ENCODE data around the gene CCDC6. TPM values are rescaled to one million over a fixed set of nuclear protein-coding genes. Genes with fewer than 3 reads are reported as not detected.

The CCDC6 gene
- total RNA-seq, 1 donor from 2014 or later, result 57.6 TPM

DNA sequence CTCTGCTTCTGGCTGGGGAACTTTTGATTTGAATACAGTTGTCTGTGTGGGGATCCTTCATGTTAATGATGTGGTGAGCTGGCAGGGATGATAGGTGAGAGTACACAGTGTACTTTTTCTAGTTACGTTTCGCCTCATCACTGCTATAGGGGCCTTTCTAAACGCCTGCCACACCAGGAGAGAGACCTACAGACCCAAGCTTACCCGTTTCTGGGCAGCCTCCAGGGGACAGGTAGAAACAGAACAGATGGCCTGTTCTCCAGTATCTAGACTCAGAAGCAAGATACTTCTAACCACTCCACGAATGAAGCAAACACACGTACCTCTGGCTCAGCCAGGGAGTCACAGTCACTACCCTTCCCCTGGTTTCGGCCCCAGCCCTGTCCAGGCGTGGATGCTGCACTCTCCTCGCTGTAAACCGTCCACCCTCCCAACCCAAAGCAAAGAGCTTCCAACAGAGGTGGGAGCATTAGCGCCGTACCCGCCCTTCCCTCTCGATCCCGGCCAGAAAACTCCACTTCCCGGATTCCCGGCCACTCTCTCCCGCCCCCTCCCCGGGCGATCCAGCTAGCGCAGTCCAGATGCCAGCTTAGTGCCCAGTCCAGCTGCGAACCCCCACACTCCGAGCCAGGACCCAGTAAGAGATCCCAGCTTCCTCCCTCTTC, 1.2 kb downstream of the CCDC6 start:
- TF ChIP-seq, protein P1, sequence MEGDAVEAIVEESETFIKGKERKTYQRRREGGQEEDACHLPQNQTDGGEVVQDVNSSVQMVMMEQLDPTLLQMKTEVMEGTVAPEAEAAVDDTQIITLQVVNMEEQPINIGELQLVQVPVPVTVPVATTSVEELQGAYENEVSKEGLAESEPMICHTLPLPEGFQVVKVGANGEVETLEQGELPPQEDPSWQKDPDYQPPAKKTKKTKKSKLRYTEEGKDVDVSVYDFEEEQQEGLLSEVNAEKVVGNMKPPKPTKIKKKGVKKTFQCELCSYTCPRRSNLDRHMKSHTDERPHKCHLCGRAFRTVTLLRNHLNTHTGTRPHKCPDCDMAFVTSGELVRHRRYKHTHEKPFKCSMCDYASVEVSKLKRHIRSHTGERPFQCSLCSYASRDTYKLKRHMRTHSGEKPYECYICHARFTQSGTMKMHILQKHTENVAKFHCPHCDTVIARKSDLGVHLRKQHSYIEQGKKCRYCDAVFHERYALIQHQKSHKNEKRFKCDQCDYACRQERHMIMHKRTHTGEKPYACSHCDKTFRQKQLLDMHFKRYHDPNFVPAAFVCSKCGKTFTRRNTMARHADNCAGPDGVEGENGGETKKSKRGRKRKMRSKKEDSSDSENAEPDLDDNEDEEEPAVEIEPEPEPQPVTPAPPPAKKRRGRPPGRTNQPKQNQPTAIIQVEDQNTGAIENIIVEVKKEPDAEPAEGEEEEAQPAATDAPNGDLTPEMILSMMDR (IDR thresholded peaks at IDR 0.05; ENCODE audit: unreplicated experiment), result no peak
- peak; percentile 26 for DNase-seq (ENCODE audit: low spot score, unreplicated experiment)
- Mint-ChIP-seq H3K27ac (peak overlapping the region; percentile 96), H3K27me3 (no peaks in the 10 kb centered on the region), H3K9me3 (ENCODE audit: low read depth) (no peaks in the 10 kb centered on the region), H3K4me1 (ENCODE audit: low read depth) (peaks cover 51% of the 10 kb centered on the region), H3K4me3 (ENCODE audit: low read depth) (peak overlapping the region; percentile 94), H3K36me3 (ENCODE audit: insufficient read depth) (peaks cover 4% of the 10 kb centered on the region)

DNA sequence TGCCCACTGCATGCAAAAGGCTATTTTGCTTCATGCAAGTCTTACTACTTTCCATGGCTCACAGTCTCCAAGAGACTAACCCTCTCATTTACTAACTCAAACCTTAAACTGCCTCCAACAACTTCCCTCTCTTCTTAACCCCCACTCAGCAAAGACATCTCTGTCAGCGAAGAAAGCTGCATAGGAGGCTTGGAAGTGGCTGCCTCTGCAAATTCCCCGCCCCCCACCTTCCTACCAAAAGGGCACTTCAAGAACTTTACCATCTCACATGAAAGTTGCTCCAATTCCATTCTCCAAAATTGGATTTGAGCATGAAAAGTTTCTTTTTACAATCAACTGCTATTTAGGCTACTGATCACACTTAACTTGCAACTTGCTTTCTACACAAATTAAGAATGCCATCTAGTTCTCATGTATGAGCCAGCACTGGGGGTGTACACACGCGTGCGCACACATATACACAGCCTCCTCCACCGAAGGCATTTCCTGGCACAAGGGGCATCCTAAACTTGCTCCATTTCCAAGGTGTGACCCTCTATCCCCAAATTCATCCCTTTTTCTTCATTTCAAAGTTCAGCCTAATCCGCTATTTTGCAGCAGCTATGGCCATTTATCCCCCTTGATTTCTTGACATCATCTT, 1.8 kb downstream of the CCDC6 start:
- DNase-seq (ENCODE audit: low spot score, unreplicated experiment), result no peak
- Mint-ChIP-seq H3K36me3 (ENCODE audit: insufficient read depth) (peaks cover 4% of the 10 kb centered on the region), H3K27ac (peak overlapping the region; percentile 96), H3K4me1 (ENCODE audit: low read depth) (peaks cover 58% of the 10 kb centered on the region), H3K9me3 (ENCODE audit: low read depth) (no peaks in the 10 kb centered on the region), H3K4me3 (ENCODE audit: low read depth) (peak overlapping the region; percentile 94), H3K27me3 (no peaks in the 10 kb centered on the region)
- TF ChIP-seq, protein P1 (IDR thresholded peaks at IDR 0.05; ENCODE audit: unreplicated experiment), result no peak

DNA sequence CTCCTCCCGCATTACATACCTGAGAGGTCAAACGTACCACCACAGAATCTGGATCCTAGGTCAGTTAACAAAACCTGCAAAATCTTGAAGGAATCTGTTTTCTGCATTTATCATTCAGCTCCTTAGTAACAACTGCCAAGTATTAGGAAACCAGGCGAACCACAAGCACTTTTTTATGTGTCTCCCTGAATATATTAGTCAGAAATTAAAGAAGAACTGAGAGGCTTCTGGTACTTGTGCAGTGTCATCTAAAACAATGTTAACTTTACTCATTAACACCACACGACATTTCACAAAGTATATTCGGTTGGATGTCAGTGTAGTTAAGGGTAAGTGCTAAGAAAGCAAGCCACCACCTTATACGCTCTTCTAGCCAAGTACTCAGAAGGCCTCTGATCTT, 2.5 kb downstream of the CCDC6 start:
- TF ChIP-seq, protein P1 (IDR thresholded peaks at IDR 0.05; ENCODE audit: unreplicated experiment), result no peak
- Mint-ChIP-seq H3K36me3 (ENCODE audit: insufficient read depth) (peaks cover 4% of the 10 kb centered on the region), H3K4me3 (ENCODE audit: low read depth) (peak overlapping the region; percentile 94), H3K27ac (no peak overlapping the region), H3K9me3 (ENCODE audit: low read depth) (no peaks in the 10 kb centered on the region), H3K27me3 (no peaks in the 10 kb centered on the region), H3K4me1 (ENCODE audit: low read depth) (peaks cover 63% of the 10 kb centered on the region)
- DNase-seq (ENCODE audit: low spot score, unreplicated experiment), result no peak

DNA sequence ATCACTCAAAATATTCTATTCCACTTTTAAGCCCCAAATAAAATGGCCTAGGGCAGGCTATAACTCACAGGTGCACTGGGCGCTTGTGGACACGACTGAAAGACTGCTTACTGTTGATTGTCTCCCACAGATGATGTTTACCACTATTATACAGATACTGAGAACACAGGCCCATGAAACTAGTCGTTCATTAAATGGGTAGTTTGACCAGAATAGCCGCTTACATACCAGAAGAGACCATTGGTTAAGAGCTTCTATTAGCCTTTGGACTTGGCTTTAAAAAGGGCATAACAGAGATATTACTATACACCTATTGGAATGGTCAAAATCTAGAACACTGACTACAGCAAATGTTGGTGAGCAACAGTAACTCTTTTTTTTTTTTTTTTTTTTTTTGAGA, 4.3 kb downstream of the CCDC6 start:
- H3K36me3 Mint-ChIP-seq (ENCODE audit: insufficient read depth), result peaks cover 4% of the 10 kb centered on the region
- no peak for DNase-seq (ENCODE audit: low spot score, unreplicated experiment)

DNA sequence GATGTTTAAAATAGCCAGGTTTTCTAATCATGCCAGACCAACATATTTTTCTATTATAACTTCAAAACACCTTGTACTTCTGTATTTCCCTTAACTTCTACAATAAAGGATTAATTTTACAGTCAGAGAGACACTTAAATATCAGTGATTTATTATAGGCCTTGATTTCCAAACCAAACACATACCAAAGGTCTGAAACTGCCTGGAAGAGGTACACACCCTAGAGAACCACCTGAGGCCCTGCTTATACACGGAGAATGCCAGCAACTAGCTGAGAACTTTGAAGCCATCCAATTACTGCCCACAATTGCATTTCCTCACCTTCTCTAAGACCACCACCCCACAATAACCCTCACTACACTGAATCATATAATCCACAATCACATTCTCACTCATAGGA, 4.9 kb downstream of the CCDC6 start:
- no peaks in the 10 kb centered on the region for H3K27me3 Mint-ChIP-seq
- DNase-seq (ENCODE audit: low spot score, unreplicated experiment), result no peak
- H3K4me1 Mint-ChIP-seq (ENCODE audit: low read depth), result peaks cover 60% of the 10 kb centered on the region
- TF ChIP-seq, protein P1 (IDR thresholded peaks at IDR 0.05; ENCODE audit: unreplicated experiment), result no peak
- peaks cover 4% of the 10 kb centered on the region for H3K36me3 Mint-ChIP-seq (ENCODE audit: insufficient read depth)
- H3K27ac Mint-ChIP-seq, result peak overlapping the region; percentile 34
- H3K9me3 Mint-ChIP-seq (ENCODE audit: low read depth), result no peaks in the 10 kb centered on the region
- no peak overlapping the region for H3K4me3 Mint-ChIP-seq (ENCODE audit: low read depth)

More for the DNA sequence above, 4.3 kb downstream of the CCDC6 start:
- Mint-ChIP-seq H3K4me1 (ENCODE audit: low read depth) (peaks cover 59% of the 10 kb centered on the region), H3K27me3 (no peaks in the 10 kb centered on the region), H3K27ac (peak overlapping the region; percentile 34), H3K4me3 (ENCODE audit: low read depth) (no peak overlapping the region), H3K9me3 (ENCODE audit: low read depth) (no peaks in the 10 kb centered on the region)
- TF ChIP-seq, protein P1 (IDR thresholded peaks at IDR 0.05; ENCODE audit: unreplicated experiment), result no peak

Data from progenitor cell of endocrine pancreas (in vitro differentiated cells).